SK-N-SH treated with all-trans-retinoic acid at 6 μM for 48 hours (cell line): ENCODE measurements around the gene HES4.

Source experiments
- BACH2 ChIP-seq: fragments of 250-450 bp; sonication (Bioruptor Pico); IDR thresholded peaks from 2 replicates; pipeline ENCODE4 v1.9.0; 2021; ENCODE audit warnings: mild to moderate bottlenecking, borderline replicate concordance
- CSDC2 ChIP-seq: fragments of 250-450 bp; sonication (Bioruptor Pico); IDR thresholded peaks from 2 replicates; pipeline ENCODE4 v1.5.0; 2020; ENCODE audit warnings: mild to moderate bottlenecking, moderate library complexity
- CSRNP3 ChIP-seq: fragments of 250-450 bp; sonication (Bioruptor Pico); IDR thresholded peaks from 2 replicates; pipeline ENCODE4 v1.5.1; 2021; ENCODE audit warnings: mild to moderate bottlenecking, moderate library complexity
- ESRRG ChIP-seq: fragments of 250-450 bp; sonication (Bioruptor Pico); IDR thresholded peaks from 2 replicates; pipeline ENCODE4 v1.6.1; 2021; ENCODE audit warnings: mild to moderate bottlenecking
- RARB ChIP-seq: fragments of 250-450 bp; sonication (Bioruptor Pico); IDR thresholded peaks from 2 replicates; pipeline ENCODE4 v1.8.0; 2021; ENCODE audit warnings: mild to moderate bottlenecking, moderate library complexity
- SNAI2 ChIP-seq: fragments of 250-450 bp; sonication (Bioruptor Pico); IDR thresholded peaks from 2 replicates; pipeline ENCODE4 v1.5.0; 2020; ENCODE audit warnings: mild to moderate bottlenecking, moderate library complexity
- TCF4 ChIP-seq: fragments of 250-450 bp; sonication (Bioruptor Pico); IDR thresholded peaks from 2 replicates; pipeline ENCODE4 v1.8.0; 2021; ENCODE audit warnings: mild to moderate bottlenecking, moderate library complexity, borderline replicate concordance
- TOX ChIP-seq: fragments of 250-450 bp; sonication (Bioruptor Pico); IDR thresholded peaks from 2 replicates; pipeline ENCODE4 v1.8.0; 2021; ENCODE audit warnings: mild to moderate bottlenecking, moderate library complexity, borderline replicate concordance
- ZC3H10 ChIP-seq: fragments of 250-450 bp; sonication (Bioruptor Pico); IDR thresholded peaks from 2 replicates; pipeline ENCODE4 v1.5.1; 2021; ENCODE audit warnings: mild to moderate bottlenecking, moderate library complexity
- ZFP3 ChIP-seq: fragments of 250-450 bp; sonication (Bioruptor Pico); IDR thresholded peaks from 2 replicates; pipeline ENCODE4 v1.5.0; 2020; ENCODE audit warnings: mild to moderate bottlenecking, moderate library complexity
- ZFP30 ChIP-seq: fragments of 450-650 bp; formaldehyde crosslinking; IDR thresholded peaks from 2 replicates; pipeline ENCODE4 v1.5.0; 2022; ENCODE audit warnings: mild to moderate bottlenecking, moderate library complexity
- TF ChIP-seq, protein P1 (sequence below): fragments of 250-450 bp; sonication (Bioruptor Pico); IDR thresholded peaks from 2 replicates; pipeline ENCODE4 v1.8.0; 2020; ENCODE audit warnings: mild to moderate bottlenecking, moderate library complexity, borderline replicate concordance

DNA sequence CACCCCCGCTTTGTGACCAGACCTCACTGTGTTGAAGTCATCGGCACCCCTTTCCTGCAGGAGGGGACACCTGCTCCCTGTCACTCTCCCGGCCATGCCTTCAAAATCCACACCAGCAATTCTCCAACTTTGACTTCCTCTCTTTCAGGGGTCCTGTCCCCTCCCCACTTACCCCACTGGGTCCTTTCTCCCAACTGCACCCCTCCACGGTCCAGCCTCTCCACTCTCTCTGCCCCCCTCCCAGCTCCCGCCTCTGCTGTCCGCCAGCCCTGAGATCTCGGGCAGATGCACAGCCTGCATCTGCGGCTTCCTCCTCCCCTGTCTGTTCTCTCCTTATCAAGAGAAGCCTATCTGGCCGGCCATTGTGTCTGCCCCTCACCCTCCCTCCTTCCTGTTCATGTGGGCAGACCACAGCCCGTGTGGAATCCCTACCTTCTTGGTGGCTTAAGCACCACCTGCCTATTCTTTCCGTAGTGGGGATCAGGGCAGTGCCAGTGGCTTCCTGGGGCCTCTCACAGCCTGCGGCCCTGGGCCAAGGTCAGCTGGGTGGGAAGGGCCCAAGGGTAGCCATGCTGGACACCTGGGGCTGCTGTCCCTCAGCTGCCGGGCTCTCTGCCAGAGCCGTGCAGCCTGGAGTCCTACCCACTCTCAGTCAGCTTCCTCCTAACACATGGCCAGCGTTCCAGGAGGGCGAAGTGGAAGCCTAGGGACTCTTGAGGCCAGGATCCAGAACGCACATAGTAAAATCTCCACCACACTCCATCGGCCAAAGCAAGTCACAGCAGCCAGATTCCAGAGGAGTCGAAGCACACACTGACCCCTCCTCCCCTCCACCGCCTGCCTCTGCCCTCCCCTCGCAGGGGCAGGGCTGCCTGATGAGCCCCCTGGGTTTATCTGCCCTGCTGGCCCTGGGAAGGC is 5.1 kb upstream of the HES4 start:
- TF ChIP-seq SNAI2 (CRISPR knock-in tag), result no peak
- no peak for TF ChIP-seq ZFP30 (CRISPR knock-in tag)
- no peak for TF ChIP-seq ZC3H10 (CRISPR knock-in tag)
- TF ChIP-seq, protein P1, sequence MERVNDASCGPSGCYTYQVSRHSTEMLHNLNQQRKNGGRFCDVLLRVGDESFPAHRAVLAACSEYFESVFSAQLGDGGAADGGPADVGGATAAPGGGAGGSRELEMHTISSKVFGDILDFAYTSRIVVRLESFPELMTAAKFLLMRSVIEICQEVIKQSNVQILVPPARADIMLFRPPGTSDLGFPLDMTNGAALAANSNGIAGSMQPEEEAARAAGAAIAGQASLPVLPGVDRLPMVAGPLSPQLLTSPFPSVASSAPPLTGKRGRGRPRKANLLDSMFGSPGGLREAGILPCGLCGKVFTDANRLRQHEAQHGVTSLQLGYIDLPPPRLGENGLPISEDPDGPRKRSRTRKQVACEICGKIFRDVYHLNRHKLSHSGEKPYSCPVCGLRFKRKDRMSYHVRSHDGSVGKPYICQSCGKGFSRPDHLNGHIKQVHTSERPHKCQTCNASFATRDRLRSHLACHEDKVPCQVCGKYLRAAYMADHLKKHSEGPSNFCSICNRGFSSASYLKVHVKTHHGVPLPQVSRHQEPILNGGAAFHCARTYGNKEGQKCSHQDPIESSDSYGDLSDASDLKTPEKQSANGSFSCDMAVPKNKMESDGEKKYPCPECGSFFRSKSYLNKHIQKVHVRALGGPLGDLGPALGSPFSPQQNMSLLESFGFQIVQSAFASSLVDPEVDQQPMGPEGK (CRISPR knock-in tag), result no peak
- TF ChIP-seq TCF4 (CRISPR knock-in tag), result peak; percentile 44; the same call in 1 of the 2 replicates
- TF ChIP-seq ZFP3, result no peak
- TF ChIP-seq BACH2, result no peak
- TF ChIP-seq ESRRG, result no peak
- no peak for TF ChIP-seq CSDC2
- no peak for TF ChIP-seq RARB (CRISPR knock-in tag)
- TF ChIP-seq CSRNP3 (CRISPR knock-in tag), result no peak
- no peak for TF ChIP-seq TOX
